T-helper 1 cell (primary cell): Measurements from ENCODE around the gene ALG12.

Source experiments
- DNase-seq, 5 donors: peaks; one replicate each; pipeline ENCODE4 v3.0.0-alpha.2; 2012 to 2020

The ALG12 gene

GRCh38 chr22:49945042-49945794, 27.0 kb upstream of the ALG12 start:
- peak in 4 of 5 donors; percentile 45 to 83 (median 60) for DNase-seq

- DNase-seq, result no peak
Observed at GRCh38 chr22:49944399-49944891, 26.2 kb upstream of the ALG12 start.

- DNase-seq, result no peak
Observed at GRCh38 chr22:49943771-49944398, 25.6 kb upstream of the ALG12 start.

- no peak for DNase-seq
Observed at GRCh38 chr22:49943405-49943765, 25.1 kb upstream of the ALG12 start.

GRCh38 chr22:49942565-49943404, 24.5 kb upstream of the ALG12 start:
- no peak for DNase-seq

GRCh38 chr22:49941507-49942316, 23.5 kb upstream of the ALG12 start:
- DNase-seq, result no peak

- no peak for DNase-seq
Observed at GRCh38 chr22:49938565-49939136, 20.4 kb upstream of the ALG12 start.

GRCh38 chr22:49937758-49938564, 19.7 kb upstream of the ALG12 start:
- DNase-seq, result no peak

- DNase-seq, result no peak
Observed at GRCh38 chr22:49936973-49937757, 18.9 kb upstream of the ALG12 start.

GRCh38 chr22:49936018-49936972, 18.1 kb upstream of the ALG12 start:
- DNase-seq, result peak; percentile 85 to 96 (median 90)

- DNase-seq, result peak in 2 of 5 donors; percentile 23 to 79
Observed at GRCh38 chr22:49935561-49935960, 17.3 kb upstream of the ALG12 start.

- DNase-seq, result peak; percentile 74 to 91 (median 79)
Observed at GRCh38 chr22:49934891-49935557, 16.8 kb upstream of the ALG12 start.

GRCh38 chr22:49934160-49934890, 16.1 kb upstream of the ALG12 start:
- peak; percentile 31 to 53 (median 38) for DNase-seq

- DNase-seq, result no peak
Observed at GRCh38 chr22:49933236-49934159, 15.3 kb upstream of the ALG12 start.

GRCh38 chr22:49930596-49931412, 12.6 kb upstream of the ALG12 start:
- DNase-seq, result peak in 2 of 5 donors; percentile 24 to 66
